Stimulated activated CD8-positive, alpha-beta memory T cell treated with anti-CD3 and anti-CD28 coated beads, Interleukin-4, amount 100 ng/mL, for 4 hours (primary cell): ENCODE data around the gene RYR1.
"Not testable (repeated sequence)": the region's sequence is repeated elsewhere in the genome, so short reads cannot be mapped to it uniquely, and the experiment has no call there.

ENCODE experiments used
- DNase-seq, 2 donors: peaks; one replicate each; pipeline ENCODE4 v3.0.0-alpha.2; 2020; ENCODE audit warnings: low read depth in 2 of 2, low spot score in 1 of 2

The RYR1 gene

GRCh38 chr19:38602856-38603255 lies 169.4 kb downstream of the RYR1 start:
- not testable (repeated sequence) for DNase-seq

GRCh38 chr19:38606131-38606530 lies 172.6 kb downstream of the RYR1 start:
- no peak for DNase-seq

GRCh38 chr19:38614289-38614688 lies 180.8 kb downstream of the RYR1 start:
- no peak for DNase-seq

- DNase-seq, result no peak
These were observed 181.6 kb downstream of the RYR1 start for GRCh38 chr19:38615007-38615581.

GRCh38 chr19:38616265-38616664 lies 182.8 kb downstream of the RYR1 start:
- no peak for DNase-seq

GRCh38 chr19:38617283-38617763 lies 183.8 kb downstream of the RYR1 start:
- DNase-seq, result no peak

GRCh38 chr19:38617764-38618589 lies 184.5 kb downstream of the RYR1 start, which contains the start of gene MAP4K1:
Gene MAP4K1, minus strand, starts transcription at chr19:38617953. Its CDS starts 58 bp downstream, at chr19:38617895.
- peak; percentile 22 to 47 for DNase-seq

GRCh38 chr19:38618590-38619360 lies 185.3 kb downstream of the RYR1 start, which contains the start of gene EIF3K:
Gene EIF3K, plus strand, starts transcription at chr19:38619188. Its CDS starts 81 bp downstream, at chr19:38619269.
- peak; percentile 93 to 97 for DNase-seq

- DNase-seq, result no peak
These were observed 186.1 kb downstream of the RYR1 start for GRCh38 chr19:38619361-38620174.

- DNase-seq, result no peak
These were observed 191.3 kb downstream of the RYR1 start for GRCh38 chr19:38624822-38625221.

GRCh38 chr19:38626401-38626800 lies 192.9 kb downstream of the RYR1 start:
- DNase-seq, result no peak

- no peak for DNase-seq
These were observed 196.1 kb downstream of the RYR1 start for GRCh38 chr19:38629568-38629967.

GRCh38 chr19:38631301-38631700 lies 197.8 kb downstream of the RYR1 start:
- DNase-seq, result not testable (repeated sequence)

- not testable (repeated sequence) for DNase-seq
These were observed 198.5 kb downstream of the RYR1 start for GRCh38 chr19:38631811-38632475.

- no peak for DNase-seq
These were observed 199.2 kb downstream of the RYR1 start for GRCh38 chr19:38632476-38633213.

GRCh38 chr19:38634757-38635482 lies 201.4 kb downstream of the RYR1 start:
- DNase-seq, result peak in 1 of 2 donors; percentile 53

GRCh38 chr19:38635483-38636399 lies 202.2 kb downstream of the RYR1 start:
- DNase-seq, result no peak
